Hepatocyte (in vitro differentiated cells): Measurements from ENCODE around the gene POFUT1. TPM values are rescaled to one million over a fixed set of nuclear protein-coding genes. Genes with fewer than 3 reads are reported as not detected.
"Not testable (repeated sequence)": the region's sequence is repeated elsewhere in the genome, so short reads cannot be mapped to it uniquely, and the experiment has no call there.

ENCODE experiments used
- DNase-seq: peaks from one replicate; pipeline ENCODE4 v3.0.0-alpha.2; 2016; ENCODE audit warnings: low spot score
- H2AFZ ChIP-seq: fragments of 200-600 bp; sonication (generic); 2 replicates; pipeline ENCODE4 v1.6.0; 2016; ENCODE audit warnings: antibody characterized with exemption, mild to moderate bottlenecking
- H3K27ac ChIP-seq: fragments of 200-600 bp; sonication (generic); 2 replicates; pipeline ENCODE4 v1.5.1; 2016; ENCODE audit warnings: mild to moderate bottlenecking
- H3K27me3 ChIP-seq: fragments of 200-600 bp; sonication (generic); 2 replicates; pipeline ENCODE4 v1.6.1; 2016
- H3K36me3 ChIP-seq: fragments of 200-600 bp; sonication (generic); replicated peaks from 2 replicates; pipeline ENCODE4 v1.5.1; 2016; ENCODE audit warnings: low read depth; ENCODE audit not compliant: insufficient read depth
- H3K4me1 ChIP-seq: fragments of 200-600 bp; sonication (generic); 2 replicates; pipeline ENCODE4 v1.5.1; 2016; ENCODE audit warnings: mild to moderate bottlenecking, moderate library complexity; ENCODE audit not compliant: insufficient read depth
- H3K4me2 ChIP-seq: fragments of 200-600 bp; sonication (generic); 2 replicates; pipeline ENCODE4 v1.6.0; 2016
- H3K4me3 ChIP-seq: fragments of 200-600 bp; sonication (generic); 2 replicates; pipeline ENCODE4 v1.5.1; 2016; ENCODE audit warnings: mild to moderate bottlenecking
- H3K79me2 ChIP-seq: fragments of 200-600 bp; sonication (generic); 2 replicates; pipeline ENCODE4 v1.6.0; 2017; ENCODE audit warnings: mild to moderate bottlenecking
- H3K9me2 ChIP-seq: fragments of 200-600 bp; sonication (generic); replicated peaks from 2 replicates; pipeline ENCODE4 v1.6.0; 2017; ENCODE audit warnings: mild to moderate bottlenecking; ENCODE audit not compliant: insufficient read depth
- H3K9me3 ChIP-seq: fragments of 200-600 bp; sonication (generic); 2 replicates; pipeline ENCODE4 v1.5.1; 2016; ENCODE audit warnings: low read depth, mild to moderate bottlenecking
- H4K20me1 ChIP-seq: fragments of 200-600 bp; sonication (generic); 2 replicates; pipeline ENCODE4 v1.6.0; 2016; ENCODE audit warnings: mild to moderate bottlenecking; ENCODE audit not compliant: insufficient read depth, poor library complexity, severe bottlenecking
- CTCF ChIP-seq: fragments of 200-600 bp; sonication (generic); IDR thresholded peaks from 2 replicates; pipeline ENCODE4 v1.5.1; 2016; ENCODE audit warnings: antibody characterized with exemption, mild to moderate bottlenecking; ENCODE audit not compliant: poor library complexity
- EZH2 ChIP-seq: fragments of 200-600 bp; sonication (generic); IDR thresholded peaks from 2 replicates; pipeline ENCODE4 v1.6.1; 2016; ENCODE audit warnings: antibody characterized with exemption, mild to moderate bottlenecking, borderline replicate concordance
- EZH2phosphoT487 ChIP-seq: fragments of 200-600 bp; sonication (generic); IDR thresholded peaks from one replicate; pipeline ENCODE4 v1.6.1; 2018; ENCODE audit warnings: antibody characterized with exemption, mild to moderate bottlenecking, low read depth, moderate library complexity; ENCODE audit not compliant: unreplicated experiment, severe bottlenecking
- WGBS: methylation state at CpG from one replicate; pipeline ENCODE4 v1.1.6; 2016; ENCODE audit warnings: low lambda C conversion rate; ENCODE audit errors: missing lambda C conversion rate; 5-methylcytosine and 5-hydroxymethylcytosine counted together
- polyA plus RNA-seq: library from polyadenylated mRNA; unstranded; fragments of >200 nt; fragmentation: Nextera tagmentation; extraction: Ambion mirVana; gene quantifications from 2 replicates; pipeline ENCODE4 v1.2.1, GENCODE V29; 2016
- total RNA-seq: library from RNA; depleted of rRNA; stranded (reverse); fragments of >200 nt; gene quantifications from 2 replicates; pipeline ENCODE4 v1.2.3, GENCODE V29; 2014

POFUT1 gene
- total and polyA plus RNA-seq, 2 experiments from 2014 or later: 42.0 to 81.4 TPM

- no peak overlapping the region for H2AFZ ChIP-seq
- 81% methylated on average over 6 of the region's 6 CpGs for WGBS
- no peaks in the 10 kb centered on the region for H3K27me3 ChIP-seq
- peaks cover 10% of the 10 kb centered on the region for H3K4me1 ChIP-seq
- H3K4me2 ChIP-seq: no peak overlapping the region
- H4K20me1 ChIP-seq: no peaks in the 10 kb centered on the region
- no peak for TF ChIP-seq EZH2phosphoT487
- no peak for TF ChIP-seq EZH2
- TF ChIP-seq CTCF: no peak
- H3K36me3 ChIP-seq: no peaks in the 10 kb centered on the region
- H3K27ac ChIP-seq: no peak overlapping the region
- H3K4me3 ChIP-seq: no peak overlapping the region
- no peak for DNase-seq
- no peaks in the 10 kb centered on the region for H3K9me3 ChIP-seq
- no peaks in the 10 kb centered on the region for H3K79me2 ChIP-seq
- no peaks in the 10 kb centered on the region for H3K9me2 ChIP-seq
These were observed 36.6 kb downstream of the POFUT1 start for GRCh38 chr20:32244150-32244823.

- no peak overlapping the region for H3K4me2 ChIP-seq
- H3K27ac ChIP-seq: no peak overlapping the region
- H3K36me3 ChIP-seq: no peaks in the 10 kb centered on the region
- no peaks in the 10 kb centered on the region for H3K79me2 ChIP-seq
- WGBS: 88% methylated on average over 4 of the region's 4 CpGs
- no peaks in the 10 kb centered on the region for H3K9me3 ChIP-seq
- no peaks in the 10 kb centered on the region for H3K9me2 ChIP-seq
- no peaks in the 10 kb centered on the region for H4K20me1 ChIP-seq
- no peak for TF ChIP-seq EZH2
- no peak for TF ChIP-seq CTCF
- no peak for TF ChIP-seq EZH2phosphoT487
- H3K4me1 ChIP-seq: peaks cover 10% of the 10 kb centered on the region
- H3K27me3 ChIP-seq: no peaks in the 10 kb centered on the region
- DNase-seq: no peak
- H3K4me3 ChIP-seq: no peak overlapping the region
- H2AFZ ChIP-seq: no peak overlapping the region
These were observed 37.3 kb downstream of the POFUT1 start for GRCh38 chr20:32244959-32245358.

GRCh38 chr20:32246208-32246607 is 38.5 kb downstream of the POFUT1 start:
- H3K79me2 ChIP-seq, H3K9me2 ChIP-seq, H2AFZ ChIP-seq, H3K27me3 ChIP-seq, H3K4me1 ChIP-seq, H3K36me3 ChIP-seq, H3K27ac ChIP-seq, DNase-seq, H3K4me3 ChIP-seq, H4K20me1 ChIP-seq, H3K9me3 ChIP-seq, H3K4me2 ChIP-seq: not testable (repeated sequence)
- WGBS: 94% methylated on average over 5 of the region's 5 CpGs

GRCh38 chr20:32248043-32248442 is 40.4 kb downstream of the POFUT1 start:
- Histone ChIP-seq H3K4me1 (peaks cover 10% of the 10 kb centered on the region), H3K4me2 (no peak overlapping the region), H3K27me3 (no peaks in the 10 kb centered on the region), H3K27ac (no peak overlapping the region), H2AFZ (no peak overlapping the region), H3K4me3 (no peak overlapping the region), H3K79me2 (no peaks in the 10 kb centered on the region), H3K9me2 (no peaks in the 10 kb centered on the region), H3K9me3 (no peaks in the 10 kb centered on the region), H4K20me1 (no peaks in the 10 kb centered on the region), H3K36me3 (no peaks in the 10 kb centered on the region)
- DNase-seq: no peak
- no peak for TF ChIP-seq CTCF
- no peak for TF ChIP-seq EZH2phosphoT487
- TF ChIP-seq EZH2: no peak
- WGBS: 90% methylated on average over 5 of the region's 5 CpGs
